SIG-M5 treated with dmso at 0.1 percent for 504 hours (cell line): Measurements from ENCODE around the gene NFIA.

Experiments
- DNase-seq: peaks from one replicate; lab custom pipeline; 2025; ENCODE audit not compliant: unreplicated experiment; lab: John Stamatoyannopoulos, UW

The NFIA gene

DNA sequence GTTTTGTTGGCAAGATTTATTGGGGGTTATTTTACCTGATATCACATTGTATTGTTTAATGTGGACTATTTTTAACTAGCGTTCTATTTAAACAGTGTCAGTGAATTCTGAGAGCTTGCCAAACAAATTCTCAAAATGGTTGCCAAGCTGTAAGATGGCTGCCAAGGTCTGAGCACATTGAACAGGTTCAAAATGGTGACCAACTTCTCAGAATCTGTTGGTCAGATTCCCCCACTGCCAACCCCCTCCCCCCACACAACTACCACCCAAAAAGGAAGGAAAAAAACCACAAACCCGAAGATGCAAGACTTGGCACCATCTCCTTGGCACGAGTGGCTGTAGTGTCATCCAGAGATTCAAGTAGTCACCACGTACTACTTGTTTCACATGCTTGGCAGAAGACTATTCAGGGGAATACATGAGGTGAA, 159.1 kb downstream of the NFIA start:
- DNase-seq = no peak

DNA sequence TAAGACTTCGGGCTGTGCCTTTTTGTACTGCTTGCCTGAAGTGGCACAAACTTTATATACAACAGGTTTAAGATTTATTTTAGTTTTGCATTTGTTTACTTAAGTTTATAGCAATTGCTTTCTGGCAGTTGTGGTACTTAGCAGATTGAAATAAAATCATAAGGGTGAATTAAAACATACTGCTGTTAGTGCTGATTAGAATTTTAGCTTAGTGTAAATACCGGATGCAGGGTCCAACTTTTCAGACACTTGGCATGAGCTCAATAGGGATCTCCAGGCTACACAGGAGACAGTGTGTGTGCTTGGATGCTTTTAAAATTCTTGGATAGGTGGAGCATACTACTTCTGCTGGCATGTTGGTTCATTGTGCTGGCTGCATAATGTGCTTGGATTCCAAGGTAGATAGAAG, 159.6 kb downstream of the NFIA start:
- DNase-seq = no peak

- no peak for DNase-seq
Observed at GRCh38 chr1:61244114-61244513, 161.8 kb downstream of the NFIA start.

DNA sequence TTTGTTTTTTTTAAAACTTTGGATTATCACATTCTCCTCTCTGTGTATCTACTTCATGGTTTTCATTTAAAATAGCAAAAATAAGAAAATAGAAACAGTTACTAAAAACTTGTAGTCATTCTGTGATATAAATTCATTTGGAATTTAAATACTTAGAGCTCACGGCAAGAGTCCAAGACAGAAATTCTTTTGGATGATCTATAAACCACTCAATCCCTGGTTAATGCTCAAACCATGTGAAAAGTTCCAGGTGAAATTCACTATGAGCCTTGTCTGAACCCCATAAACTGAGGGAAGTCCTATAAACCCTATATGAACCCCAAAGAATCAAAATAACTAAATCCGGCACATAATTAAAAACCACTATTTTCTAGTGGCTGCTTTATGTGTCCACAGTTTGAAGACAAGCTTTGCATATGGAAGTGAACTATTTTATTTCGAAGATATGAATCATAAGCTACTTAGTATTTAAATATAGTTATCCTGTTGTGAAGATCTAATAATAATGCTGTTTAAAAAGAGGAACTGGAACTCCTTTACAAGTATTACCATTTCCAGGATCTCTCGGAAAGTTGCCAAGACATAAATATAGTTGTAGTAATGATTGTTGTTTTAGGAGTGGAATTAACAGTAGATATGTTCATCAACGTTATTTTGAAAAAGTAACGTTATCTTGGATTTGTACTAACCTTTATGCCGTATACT, 163.5 kb downstream of the NFIA start:
- no peak for DNase-seq

DNA sequence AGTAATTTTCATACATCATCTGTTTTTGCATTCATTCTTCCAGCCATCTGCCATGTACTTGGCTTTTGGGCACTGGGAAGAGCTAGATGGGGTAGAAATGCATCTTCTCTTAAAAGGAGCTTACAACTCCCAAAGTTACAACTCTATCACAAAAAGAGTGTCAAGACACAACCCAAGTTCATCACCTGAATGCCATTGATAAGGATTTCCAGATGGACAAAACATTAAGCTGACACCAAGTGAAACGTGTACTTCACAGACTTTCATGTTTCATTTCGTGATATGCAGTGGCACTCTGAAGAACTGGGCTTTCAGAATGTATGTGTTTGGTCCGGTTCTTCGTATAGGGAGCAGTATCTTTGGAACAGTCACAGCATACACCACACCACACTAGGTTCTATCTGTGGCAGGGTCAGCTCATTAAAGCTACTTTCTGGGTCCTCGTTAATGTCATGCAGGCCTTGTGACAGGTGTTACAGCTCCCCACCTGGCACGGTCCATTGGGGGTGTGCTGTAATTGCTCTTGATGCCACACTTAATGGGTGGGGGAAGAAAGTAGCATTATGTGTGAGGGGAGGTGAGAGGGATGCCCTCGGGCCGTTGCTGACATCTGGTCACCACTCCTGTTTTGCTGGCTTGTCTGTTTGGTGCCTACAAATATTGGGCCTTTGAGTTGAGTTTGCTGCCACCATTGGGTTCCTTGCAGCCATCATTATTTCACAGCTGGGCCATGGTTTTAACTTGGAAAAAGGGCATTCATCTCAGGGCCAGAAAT, 164.9 kb downstream of the NFIA start:
- no peak for DNase-seq

DNA sequence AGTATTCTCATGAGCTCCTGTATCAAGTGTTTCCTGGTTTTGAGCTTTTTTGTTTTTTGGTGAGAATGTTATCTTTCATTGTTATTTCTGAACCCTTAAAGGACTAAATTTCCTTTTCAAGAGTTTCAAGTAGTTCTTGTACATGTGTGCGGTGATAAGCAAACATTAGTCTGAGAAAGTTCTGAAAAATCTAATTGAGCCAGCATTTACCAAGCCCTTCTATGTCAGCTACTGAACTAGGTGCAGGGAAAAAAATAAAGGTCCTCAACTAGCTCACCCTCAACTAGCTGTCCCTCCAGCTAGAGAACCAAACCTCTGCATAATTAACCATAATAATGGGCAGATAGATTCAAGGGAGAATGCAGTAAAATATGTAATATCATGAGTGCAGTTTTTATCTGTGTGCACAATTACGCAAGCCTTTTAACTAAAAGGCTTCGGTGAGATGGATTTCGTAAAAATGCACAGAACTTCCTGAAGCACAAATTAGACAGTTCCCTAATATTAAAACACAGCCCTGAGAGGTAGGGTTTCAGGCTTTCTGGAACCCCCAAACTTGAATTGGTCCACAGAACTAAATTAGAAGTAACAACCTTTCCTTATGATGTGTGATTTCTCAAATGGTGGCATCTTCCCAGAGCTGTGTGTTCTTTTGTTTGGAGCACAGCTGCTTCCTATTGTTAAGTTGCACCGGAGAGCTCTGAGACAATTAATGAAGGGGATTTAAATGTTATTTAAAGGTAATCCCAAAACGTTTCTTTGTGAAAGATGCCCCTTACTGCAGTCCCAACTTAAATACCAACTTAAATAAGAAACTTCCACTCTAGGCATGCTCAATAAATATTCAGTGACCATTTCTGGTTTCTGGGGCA, 165.8 kb downstream of the NFIA start:
- peak; percentile 22 for DNase-seq

GRCh38 chr1:61250933-61251332, 168.6 kb downstream of the NFIA start:
- DNase-seq = no peak

GRCh38 chr1:61253059-61253735, 170.8 kb downstream of the NFIA start:
- DNase-seq = peak; percentile 13

DNA sequence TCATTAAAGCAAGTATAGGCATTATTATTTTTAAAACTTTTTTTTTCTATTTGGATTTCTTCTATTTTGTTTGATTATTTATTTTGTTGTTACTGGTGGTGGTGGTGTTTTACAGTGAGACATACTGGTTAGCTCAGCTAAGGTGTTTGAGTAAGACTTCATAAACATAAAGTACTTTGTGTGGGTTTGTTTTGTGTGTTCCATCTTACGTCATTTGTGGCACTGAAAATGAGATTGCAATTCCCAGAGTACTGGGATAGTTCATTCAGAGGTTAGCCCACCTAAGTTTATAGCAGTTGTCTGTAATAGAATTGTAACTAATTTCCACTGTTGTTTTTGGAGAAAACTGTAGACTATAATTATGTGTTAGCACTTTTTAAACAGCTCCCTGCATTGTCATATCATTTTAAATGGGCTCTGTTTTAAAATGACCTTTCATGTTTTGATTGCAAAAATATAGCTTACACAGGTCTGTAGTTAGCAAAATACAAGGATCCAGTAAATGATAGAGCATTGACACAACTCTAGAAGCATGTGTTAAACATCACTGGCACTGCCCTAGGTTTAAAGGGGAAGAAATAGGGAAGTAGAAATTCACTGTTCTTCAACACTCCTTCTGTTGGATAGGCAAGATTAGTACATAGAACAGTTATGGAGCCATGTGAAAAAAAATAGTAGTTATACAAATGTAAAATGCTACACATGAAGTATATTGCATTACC, 171.7 kb downstream of the NFIA start:
- DNase-seq = peak; percentile 52

DNA sequence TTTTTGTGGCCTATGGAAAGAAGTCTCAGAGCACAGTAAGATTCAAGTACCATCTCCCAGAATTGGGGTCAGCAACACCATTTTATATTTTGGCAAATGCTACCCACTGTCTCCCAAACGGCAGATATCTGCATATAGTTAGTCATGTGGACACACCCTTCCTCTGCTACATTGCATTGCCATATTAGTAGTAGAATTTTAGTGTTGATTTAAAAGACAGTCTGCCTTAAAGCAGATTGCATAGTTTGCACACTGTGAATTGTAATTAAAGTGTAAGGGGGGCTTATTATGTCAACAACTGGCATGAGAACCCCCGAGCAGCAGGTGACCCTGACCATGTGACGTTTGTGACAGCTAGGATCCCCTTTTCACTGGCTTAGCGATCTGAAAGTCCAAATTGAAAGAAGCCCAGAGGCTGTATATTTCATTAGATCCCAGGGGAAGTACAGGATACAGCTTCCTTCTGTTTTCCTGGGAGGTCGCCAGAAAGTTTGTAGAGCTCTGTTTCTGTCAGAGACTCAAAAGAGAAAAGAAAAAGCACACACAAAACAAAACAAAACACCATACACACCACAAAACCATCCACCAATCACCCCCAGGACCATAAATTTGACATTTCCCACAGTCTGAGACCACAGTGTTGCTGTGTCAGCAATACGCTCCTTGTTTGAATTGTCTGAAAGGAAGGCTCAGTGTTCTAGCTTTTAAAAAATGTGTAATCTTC, 172.4 kb downstream of the NFIA start:
- no peak for DNase-seq

DNA sequence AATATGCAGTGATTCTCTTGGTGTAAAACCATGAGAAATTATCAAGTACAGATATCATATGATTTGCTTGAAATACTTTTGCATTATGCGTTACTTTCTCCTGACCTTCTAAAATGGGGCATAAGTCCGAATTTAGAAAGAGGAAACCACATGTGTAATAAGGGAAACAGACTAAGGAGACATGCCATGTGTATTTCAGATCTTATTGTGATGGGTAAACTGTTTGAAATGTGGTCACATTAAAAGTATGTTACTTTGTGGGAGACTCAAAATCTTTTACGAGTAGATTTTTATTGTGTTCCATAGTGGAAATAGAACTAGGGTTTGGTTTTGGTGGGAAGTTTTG, 173.0 kb downstream of the NFIA start:
- peak; percentile 3 for DNase-seq

GRCh38 chr1:61259379-61260148, 177.2 kb downstream of the NFIA start:
- DNase-seq = no peak

- no peak for DNase-seq
Observed at GRCh38 chr1:61260171-61260570, 177.8 kb downstream of the NFIA start.

GRCh38 chr1:61261595-61261994, 179.2 kb downstream of the NFIA start:
- DNase-seq = no peak

DNA sequence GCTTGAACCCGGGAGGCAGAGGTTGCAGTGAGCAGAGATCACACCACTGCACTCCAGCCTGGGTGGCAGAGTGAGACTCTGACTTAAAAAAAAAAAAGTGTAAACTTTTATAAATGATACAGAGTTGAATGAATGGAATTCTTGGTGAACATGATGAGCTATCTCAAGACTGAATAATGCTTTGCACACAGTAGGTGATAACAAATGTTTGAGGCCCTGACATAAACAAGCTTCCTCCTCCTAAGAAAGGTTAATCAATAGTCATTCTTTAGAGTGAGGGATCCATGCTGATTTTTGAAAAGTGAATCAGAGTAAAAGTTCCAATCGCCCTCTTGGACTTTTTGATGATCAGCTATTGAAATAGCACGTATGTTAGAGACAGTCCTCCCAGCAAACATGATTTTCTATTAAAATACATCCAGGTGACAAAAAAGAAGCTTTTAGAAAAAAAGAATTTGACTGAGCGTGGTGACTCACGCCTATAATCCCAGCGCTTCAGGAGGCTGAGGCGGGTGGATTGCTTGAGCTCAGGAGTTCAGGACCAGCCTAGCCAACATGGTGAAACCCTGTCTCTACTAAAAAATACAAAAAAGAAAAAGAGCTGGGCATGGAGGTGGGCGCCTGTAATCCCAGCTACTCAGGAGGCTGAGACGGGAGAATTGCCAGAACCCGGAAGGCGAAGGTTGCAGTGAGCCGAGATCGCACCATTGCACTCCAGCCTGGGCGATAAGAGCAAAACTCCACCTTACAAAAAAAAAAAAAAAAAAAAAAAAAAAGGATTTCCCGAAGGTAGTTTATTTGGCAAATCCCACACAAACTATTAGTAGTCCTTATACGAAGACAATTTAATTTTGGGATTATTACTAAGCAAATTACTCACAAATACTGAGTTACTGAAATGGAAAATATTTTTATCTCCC, 181.8 kb downstream of the NFIA start:
- no peak for DNase-seq

GRCh38 chr1:61264825-61265242, 182.5 kb downstream of the NFIA start:
- DNase-seq = no peak

DNA sequence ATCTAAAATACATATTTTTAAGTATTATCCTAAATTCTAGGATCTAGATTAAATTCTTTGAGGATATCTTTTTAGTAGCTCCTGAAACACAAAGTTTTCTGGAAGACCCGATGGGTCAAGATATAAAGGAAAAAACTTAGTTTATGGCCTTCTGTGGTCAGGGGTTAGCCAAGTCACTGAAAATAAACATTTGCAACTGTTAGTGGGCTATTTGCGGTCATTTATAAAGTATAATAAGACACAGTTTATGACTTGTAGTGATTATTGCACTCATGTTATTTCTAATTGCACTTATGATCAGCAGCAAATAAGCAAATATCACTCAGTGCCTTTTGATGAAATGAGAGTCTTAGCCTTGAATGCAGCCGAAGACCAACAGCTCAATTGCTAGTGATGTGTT, 183.3 kb downstream of the NFIA start:
- no peak for DNase-seq

DNA sequence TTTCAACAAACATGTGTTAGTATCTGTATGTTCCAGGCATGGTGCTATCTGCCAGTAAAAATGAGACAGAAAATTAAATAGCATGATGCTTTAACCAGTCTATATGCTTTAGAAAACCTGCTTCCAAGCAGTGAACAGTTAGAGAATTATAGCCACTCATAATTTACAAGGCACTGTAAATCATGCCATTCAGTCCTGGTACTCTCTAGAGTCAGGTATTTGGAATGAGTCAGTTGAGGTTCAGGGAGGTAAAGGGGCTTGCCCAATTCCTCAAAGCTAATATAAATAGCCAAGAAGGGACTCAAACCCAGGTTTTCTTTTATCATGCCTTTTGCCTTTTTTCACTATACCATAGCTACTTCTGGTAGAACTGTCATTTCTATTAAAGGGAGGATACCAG, 184.4 kb downstream of the NFIA start:
- DNase-seq = no peak
